HCT116 (cell line): Measurements from ENCODE around the gene RASL11A. TPM values are rescaled to one million over a fixed set of nuclear protein-coding genes. Genes with fewer than 3 reads are reported as not detected.
A peak's percentile ranks its signal among the peaks of the same experiment; 100 is the strongest.

Source experiments
- ATAC-seq: fragments of 200-7000 bp; cut with Tn5 transposase; 2 replicates; pipeline ENCODE4 v1.9.1; 2020; ENCODE audit warnings: mild to moderate bottlenecking, moderate library complexity
- BruUV-seq: library from RNA; stranded (reverse); fragments of 400-500 nt; replicated peaks from 2 replicates; lab custom pipeline; 2021; lab: Mats Ljungman, UMichigan
- CTCF ChIA-PET: fragments of 300-600 bp; sonication (Branson Sonifier 250); formaldehyde crosslinking; loops from one replicate; lab custom pipeline; 2021; ENCODE audit warnings: antibody characterized with exemption; lab: Charles Lee
- POLR2A ChIA-PET: fragments of 300-600, 350-600 bp; sonication (Branson Sonifier 250); formaldehyde crosslinking; loops from one replicate; lab custom pipeline; 2021; ENCODE audit warnings: antibody characterized with exemption; lab: Charles Lee
- RAD21 ChIA-PET, 2 experiments: fragments of 300-600 bp; sonication (Branson Sonifier 250); formaldehyde crosslinking; loops; one replicate each; lab custom pipeline; 2023; ENCODE audit warnings: low total read pairs in 2 of 2; ENCODE audit not compliant: uncharacterized antibody in 2 of 2, unreplicated experiment in 2 of 2, low non-redundant PET in 1 of 2; lab: Charles Lee
- DNase-seq: peaks from one replicate; pipeline ENCODE4 v3.0.0-alpha.2; 2010; ENCODE audit warnings: low read depth, low spot score
- H2AFZ ChIP-seq: fragments of 200-600 bp; shearing (Covaris generic), sonication (generic); 2 replicates; pipeline ENCODE4 v1.6.1; 2017; ENCODE audit warnings: low read depth, mixed run types, mixed read lengths, antibody characterized with exemption, low read length; ENCODE audit not compliant: poor library complexity, severe bottlenecking
- H3K27ac ChIP-seq: 2 replicates; pipeline ENCODE4 v1.5.1; 2012; ENCODE audit warnings: low read depth, low read length
- H3K27me3 ChIP-seq: fragments of 200-600 bp; sonication (generic); 2 replicates; pipeline ENCODE4 v1.6.1; 2016; ENCODE audit warnings: mixed run types, low read length, mixed read lengths; ENCODE audit not compliant: insufficient read depth
- H3K36me3 ChIP-seq, 2 experiments: fragments of 200-500 bp in 1 of 2; fragments of 200-600 bp in 1 of 2; sonication (Bioruptor generic) in 1 of 2; sonication (generic) in 1 of 2; 2 replicates each; pipeline versions ENCODE4 v1.5.1 to v1.6.1; 2014 to 2016; ENCODE audit warnings: low read length in 2 of 2, inconsistent platforms in 1 of 2, mixed read lengths in 1 of 2, mixed run types in 1 of 2; ENCODE audit not compliant: insufficient read depth in 2 of 2, control insufficient read depth in 1 of 2
- H3K4me1 ChIP-seq, 2 experiments: fragments of 200-600 bp in 1 of 2; sonication (generic) in 1 of 2; 2 replicates each; pipeline versions ENCODE4 v1.5.1 to v1.6.1; 2012 to 2017; ENCODE audit warnings: low read length in 2 of 2, inconsistent platforms in 1 of 2, mild to moderate bottlenecking in 1 of 2, mixed read lengths in 1 of 2, mixed run types in 1 of 2, moderate library complexity in 1 of 2; ENCODE audit not compliant: insufficient read depth in 2 of 2, control insufficient read depth in 1 of 2
- H3K4me2 ChIP-seq: fragments of 200-600 bp; sonication (generic); 2 replicates; pipeline ENCODE4 v1.6.1; 2017; ENCODE audit warnings: mixed run types, low read length, mixed read lengths
- H3K4me3 ChIP-seq, 2 experiments: fragments of 200-600 bp in 1 of 2; sonication (generic) in 1 of 2; replicated peaks in 1 of 2; 2 replicates each; pipeline ENCODE4 v1.5.1; 2011 to 2016; ENCODE audit warnings: low read length in 2 of 2, control low read depth in 1 of 2, low read depth in 1 of 2, mild to moderate bottlenecking in 1 of 2, mixed read lengths in 1 of 2, mixed run types in 1 of 2
- H3K79me2 ChIP-seq: fragments of 200-600 bp; sonication (generic); 2 replicates; pipeline ENCODE4 v1.6.1; 2017; ENCODE audit warnings: mild to moderate bottlenecking, mixed run types, low read length, moderate library complexity, mixed read lengths; ENCODE audit not compliant: insufficient read depth
- H3K9ac ChIP-seq: fragments of 200-600 bp; sonication (generic); 2 replicates; pipeline ENCODE4 v1.6.1; 2016; ENCODE audit warnings: low read length, mixed read lengths
- H3K9me2 ChIP-seq: fragments of 200-600 bp; sonication (generic), shearing (Covaris generic); 2 replicates; pipeline ENCODE4 v1.6.1; 2017; ENCODE audit warnings: mixed run types, mild to moderate bottlenecking, moderate library complexity; ENCODE audit not compliant: insufficient read depth
- H3K9me3 ChIP-seq, 2 experiments: fragments of 200-500 bp in 1 of 2; fragments of 200-600 bp in 1 of 2; sonication (Bioruptor generic) in 1 of 2; sonication (generic) in 1 of 2; 2 replicates each; pipeline ENCODE4 v1.6.1; 2014 to 2017; ENCODE audit warnings: low read length in 2 of 2, mixed read lengths in 2 of 2, inconsistent platforms in 1 of 2, low read depth in 1 of 2, mild to moderate bottlenecking in 1 of 2, mixed run types in 1 of 2, moderate library complexity in 1 of 2; ENCODE audit not compliant: control insufficient read depth in 1 of 2, insufficient read depth in 1 of 2
- H4K20me1 ChIP-seq: fragments of 200-600 bp; sonication (generic), shearing (Covaris generic); 2 replicates; pipeline ENCODE4 v1.6.1; 2017; ENCODE audit warnings: mixed run types, mild to moderate bottlenecking, moderate library complexity; ENCODE audit not compliant: insufficient read depth
- CBX3 ChIP-seq: IDR thresholded peaks from 2 replicates; pipeline ENCODE4 v1.6.1; 2012; ENCODE audit warnings: low read depth
- CEBPB ChIP-seq: IDR thresholded peaks from 2 replicates; pipeline ENCODE4 v1.6.1; 2012; ENCODE audit warnings: low read depth
- ELF1 ChIP-seq: IDR thresholded peaks from 2 replicates; pipeline ENCODE4 v1.6.1; 2012; ENCODE audit warnings: low read depth, borderline replicate concordance
- EZH2 ChIP-seq: fragments of 200-600 bp; sonication (generic); IDR thresholded peaks from 2 replicates; pipeline ENCODE4 v1.6.1; 2017; ENCODE audit warnings: antibody characterized with exemption, mixed run types
- EZH2phosphoT487 ChIP-seq: fragments of 200-600 bp; IDR thresholded peaks from 2 replicates; pipeline ENCODE4 v1.6.1; 2018; ENCODE audit warnings: antibody characterized with exemption, borderline replicate concordance
- FOSL1 ChIP-seq: IDR thresholded peaks from 2 replicates; pipeline ENCODE4 v1.6.1; 2012; ENCODE audit warnings: low read depth
- JUND ChIP-seq: IDR thresholded peaks from 2 replicates; pipeline ENCODE4 v1.6.1; 2012
- POLR2AphosphoS5 ChIP-seq: IDR thresholded peaks from 2 replicates; pipeline ENCODE4 v1.6.1; 2011; ENCODE audit warnings: mild to moderate bottlenecking, low read depth, low read length, moderate library complexity
- SIN3A ChIP-seq: IDR thresholded peaks from 2 replicates; pipeline ENCODE4 v1.6.1; 2012; ENCODE audit warnings: low read depth
- SP1 ChIP-seq: IDR thresholded peaks from 2 replicates; pipeline ENCODE4 v1.6.1; 2012; ENCODE audit warnings: low read depth
- SRF ChIP-seq: IDR thresholded peaks from 2 replicates; pipeline ENCODE4 v1.6.1; 2012; ENCODE audit warnings: low read depth
- TCF7L2 ChIP-seq: IDR thresholded peaks from 2 replicates; pipeline ENCODE4 v1.7.0; 2011; ENCODE audit warnings: borderline replicate concordance, inconsistent platforms; ENCODE audit not compliant: insufficient read depth, insufficient read length; ENCODE audit errors: extremely low read depth
- ZFX ChIP-seq: fragments of 450-650 bp; IDR thresholded peaks from 2 replicates; pipeline ENCODE4 v1.6.1; 2017
- intact Hi-C: fragments of 100-400 bp; cut with micrococcal nuclease; formaldehyde crosslinking; loops from 2 replicates; pipeline ENCODE4 v1.10.0; 2022
- total RNA-seq: library from RNA; stranded (reverse); gene quantifications from one replicate; pipeline ENCODE4 v1.2.1, GENCODE V29; 2021; ENCODE audit not compliant: unreplicated experiment
- TF ChIP-seq, protein P1 (sequence below), 3 experiments: fragments of 200-600 bp in 1 of 3; sonication (generic) in 1 of 3; IDR thresholded peaks in 2 of 3; conservative IDR thresholded peaks in 1 of 3; 2 replicates each; pipeline ENCODE4 v1.5.1; 2012 to 2017; ENCODE audit warnings: low read depth in 2 of 3, low read length in 2 of 3, antibody characterized with exemption in 1 of 3, borderline replicate concordance in 1 of 3, control low read depth in 1 of 3, mild to moderate bottlenecking in 1 of 3, mixed read lengths in 1 of 3, mixed run types in 1 of 3, moderate library complexity in 1 of 3; ENCODE audit not compliant: insufficient read depth in 1 of 3

Gene RASL11A
- total RNA-seq, 1 experiment from 2014 or later: 5.0 TPM

DNA sequence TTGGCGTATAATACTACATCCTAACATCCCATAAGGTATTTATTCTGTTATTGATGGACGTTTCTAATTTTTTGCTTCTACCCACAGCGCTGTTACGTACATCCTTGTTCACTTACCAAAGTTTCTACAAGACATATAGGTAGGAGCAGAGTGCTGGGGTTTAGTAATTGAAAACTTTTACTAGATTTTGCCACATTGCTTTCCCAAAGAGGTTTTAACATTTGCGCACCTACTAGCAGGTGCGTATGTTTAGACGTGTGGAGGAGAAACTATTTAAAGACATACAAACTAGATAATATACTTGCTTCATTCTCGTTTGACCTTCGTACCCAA, 19.8 kb upstream of the RASL11A start:
- CTCF ChIA-PET: no interaction called here
- no peak for ATAC-seq
- BruUV-seq: TSS peak; percentile 87

More for the DNA sequence above, 19.8 kb upstream of the RASL11A start:
- no peak for DNase-seq
- peak overlapping the region; percentile 96 for H3K27ac ChIP-seq
- H3K4me1 ChIP-seq: peaks cover 13 to 22% of the 10 kb centered on the region in 2 experiments; a peak in 3 of 4 replicates
- peaks cover 73% of the 10 kb centered on the region for H3K79me2 ChIP-seq
- peaks cover 20 to 37% of the 10 kb centered on the region in 2 experiments for H3K36me3 ChIP-seq
- ChIA-PET POLR2A (interaction anchor here (0.8 to 1.1 kb wide), 3 partner anchors 8 to 56 kb away, joined by 3 to 10 read pairs (median 4); no protein-coding TSS in a partner anchor), RAD21 (no interaction called here)
- H3K27me3 ChIP-seq: no peaks in the 10 kb centered on the region
- peak overlapping the region; percentile 93 for H3K4me2 ChIP-seq
- no peaks in the 10 kb centered on the region for H3K9me3 ChIP-seq
- H3K9me2 ChIP-seq: no peaks in the 10 kb centered on the region
- intact Hi-C loops: loop anchor here (2.0 to 5.0 kb wide), 3 partner anchors 72 to 208 kb away; partner anchors contain the start of gene USP12
- TF ChIP-seq SRF: no peak
- no peak for TF ChIP-seq JUND
- TF ChIP-seq CEBPB: no peak
- no peak for TF ChIP-seq ELF1
- TF ChIP-seq, protein P1, sequence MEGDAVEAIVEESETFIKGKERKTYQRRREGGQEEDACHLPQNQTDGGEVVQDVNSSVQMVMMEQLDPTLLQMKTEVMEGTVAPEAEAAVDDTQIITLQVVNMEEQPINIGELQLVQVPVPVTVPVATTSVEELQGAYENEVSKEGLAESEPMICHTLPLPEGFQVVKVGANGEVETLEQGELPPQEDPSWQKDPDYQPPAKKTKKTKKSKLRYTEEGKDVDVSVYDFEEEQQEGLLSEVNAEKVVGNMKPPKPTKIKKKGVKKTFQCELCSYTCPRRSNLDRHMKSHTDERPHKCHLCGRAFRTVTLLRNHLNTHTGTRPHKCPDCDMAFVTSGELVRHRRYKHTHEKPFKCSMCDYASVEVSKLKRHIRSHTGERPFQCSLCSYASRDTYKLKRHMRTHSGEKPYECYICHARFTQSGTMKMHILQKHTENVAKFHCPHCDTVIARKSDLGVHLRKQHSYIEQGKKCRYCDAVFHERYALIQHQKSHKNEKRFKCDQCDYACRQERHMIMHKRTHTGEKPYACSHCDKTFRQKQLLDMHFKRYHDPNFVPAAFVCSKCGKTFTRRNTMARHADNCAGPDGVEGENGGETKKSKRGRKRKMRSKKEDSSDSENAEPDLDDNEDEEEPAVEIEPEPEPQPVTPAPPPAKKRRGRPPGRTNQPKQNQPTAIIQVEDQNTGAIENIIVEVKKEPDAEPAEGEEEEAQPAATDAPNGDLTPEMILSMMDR (IDR thresholded peaks at IDR 0.05 in 2 of 3, conservative IDR thresholded peaks at IDR 0.05 in 1 of 3; ENCODE audit: borderline replicate concordance in 1 of 3, insufficient read depth in 1 of 3, low read depth in 2 of 3, low read length in 2 of 3): no peak
- no peak for TF ChIP-seq POLR2AphosphoS5
- no peak for TF ChIP-seq SP1
- TF ChIP-seq EZH2: no peak
- TF ChIP-seq ZFX: no peak
- TF ChIP-seq SIN3A: no peak
- TF ChIP-seq EZH2phosphoT487: no peak
- TF ChIP-seq TCF7L2: no peak
- no peak for TF ChIP-seq CBX3
- no peak for TF ChIP-seq FOSL1
- H3K9ac ChIP-seq: peak overlapping the region; percentile 99
- H3K4me3 ChIP-seq: peak overlapping the region; percentile 86 to 96
- H4K20me1 ChIP-seq: peaks cover 5% of the 10 kb centered on the region; the same call in 1 of the 2 replicates
- H2AFZ ChIP-seq: no peak overlapping the region
